CD4-positive, CD25-positive, alpha-beta regulatory T cell (primary cell): ENCODE results near the gene SCN4B. TPM values are rescaled to one million over a fixed set of nuclear protein-coding genes. Genes with fewer than 3 reads are reported as not detected.
A peak's percentile ranks its signal among the peaks of the same experiment; 100 is the strongest.

Experiments
- ATAC-seq, 2 donors: fragments of 150-1000 bp; cut with Tn5 transposase; one replicate each; pipeline ENCODE4 v1.10.0; 2021; ENCODE audit warnings: low read depth in 2 of 2, moderate number of reproducible peaks in 2 of 2, moderate library complexity in 1 of 2
- DNase-seq, 3 donors: peaks; one replicate each; pipeline versions ENCODE4 v3.0.0 to v3.0.0-alpha.2; 2012 to 2022; ENCODE audit warnings: mixed read lengths in 1 of 3
- H3K27ac ChIP-seq: one replicate; pipeline ENCODE4 v1.7.0; 2013; ENCODE audit warnings: mild to moderate bottlenecking, low read length; ENCODE audit not compliant: insufficient read depth, poor library complexity, severe bottlenecking
- H3K27me3 ChIP-seq: one replicate; pipeline ENCODE4 v1.7.0; 2013; ENCODE audit warnings: low read length; ENCODE audit not compliant: control insufficient read depth, insufficient read depth
- H3K36me3 ChIP-seq: one replicate; pipeline ENCODE4 v1.7.0; 2013; ENCODE audit warnings: mild to moderate bottlenecking, low read length, moderate library complexity; ENCODE audit not compliant: control insufficient read depth, insufficient read depth
- H3K4me1 ChIP-seq: 2 replicates; pipeline ENCODE4 v1.7.0; 2013; ENCODE audit warnings: mild to moderate bottlenecking, low read length; ENCODE audit not compliant: insufficient read depth, control insufficient read depth, poor library complexity, severe bottlenecking
- H3K4me3 ChIP-seq: one replicate; pipeline ENCODE4 v1.7.0; 2013; ENCODE audit warnings: low read depth, mild to moderate bottlenecking, low read length, moderate library complexity
- H3K9me3 ChIP-seq, 2 experiments: 1 replicate in 1 of 2; 2 replicates in 1 of 2; pipeline ENCODE4 v1.7.0; 2013; ENCODE audit warnings: low read length in 2 of 2, mild to moderate bottlenecking in 1 of 2, moderate library complexity in 1 of 2; ENCODE audit not compliant: control insufficient read depth in 2 of 2
- H3K27ac Mint-ChIP-seq, 3 donors: one replicate each; pipeline ENCODE4 v1.8.0; 2020 to 2022; ENCODE audit warnings: mild to moderate bottlenecking in 3 of 3, mixed read lengths in 3 of 3, moderate library complexity in 2 of 3
- H3K27me3 Mint-ChIP-seq: one replicate; pipeline ENCODE4 v1.8.0; 2022; ENCODE audit warnings: mild to moderate bottlenecking, mixed read lengths
- H3K36me3 Mint-ChIP-seq: one replicate; pipeline ENCODE4 v1.8.0; 2020; ENCODE audit warnings: mixed read lengths
- H3K4me1 Mint-ChIP-seq, 4 donors: one replicate each; pipeline ENCODE4 v1.8.0; 2020 to 2022; ENCODE audit warnings: mixed read lengths in 4 of 4, mild to moderate bottlenecking in 1 of 4
- H3K4me3 Mint-ChIP-seq, 4 donors: one replicate each; pipeline ENCODE4 v1.8.0; 2020 to 2022; ENCODE audit warnings: mild to moderate bottlenecking in 4 of 4, mixed read lengths in 4 of 4, moderate library complexity in 3 of 4
- H3K9me3 Mint-ChIP-seq, 7 donors: one replicate each; pipeline ENCODE4 v1.8.0; 2020 to 2022; ENCODE audit warnings: mixed read lengths in 7 of 7, mild to moderate bottlenecking in 3 of 7, moderate library complexity in 2 of 7
- polyA plus RNA-seq, 4 donors: library from polyadenylated mRNA; unstranded; fragments of 300-500 nt; fragmentation: Illumina TruSeq; gene quantifications; one replicate each; pipeline ENCODE4 v1.2.3, GENCODE V29; 2021
- total RNA-seq: library from RNA; stranded (reverse); gene quantifications from one replicate; pipeline ENCODE4 v1.2.3, GENCODE V29; 2022

The SCN4B gene
- total and polyA plus RNA-seq, 5 donors from 2014 or later = not detected

GRCh38 chr11:118115048-118115447 lies 37.6 kb downstream of the SCN4B start:
- Histone ChIP-seq H3K4me3 (no peak overlapping the region), H3K9me3 (no peaks in the 10 kb centered on the region), H3K4me1 (no peaks in the 10 kb centered on the region), H3K36me3 (no peaks in the 10 kb centered on the region), H3K27ac (no peak overlapping the region), H3K27me3 (peaks cover 4% of the 10 kb centered on the region)
- H3K4me1 Mint-ChIP-seq = no peaks in the 10 kb centered on the region
- H3K27ac Mint-ChIP-seq = no peak overlapping the region
- peaks cover 40% of the 10 kb centered on the region for H3K27me3 Mint-ChIP-seq
- no peaks in the 10 kb centered on the region for H3K9me3 Mint-ChIP-seq
- DNase-seq (peak in 1 of 3 donors; percentile 49), ATAC-seq (peak in 1 of 2 donors; percentile 61)
- H3K36me3 Mint-ChIP-seq = no peaks in the 10 kb centered on the region
- no peak overlapping the region for H3K4me3 Mint-ChIP-seq

- ATAC-seq = no peak
- no peak overlapping the region for H3K27ac Mint-ChIP-seq
Observed at GRCh38 chr11:118114266-118114665, 38.4 kb downstream of the SCN4B start.

GRCh38 chr11:118112711-118113430 lies 39.8 kb downstream of the SCN4B start:
- no peaks in the 10 kb centered on the region for H3K9me3 ChIP-seq
- Mint-ChIP-seq H3K4me1 (no peaks in the 10 kb centered on the region), H3K9me3 (peaks cover 0 to 1% (median 0%) of the 10 kb centered on the region in 7 donors), H3K4me3 (no peak overlapping the region), H3K36me3 (no peaks in the 10 kb centered on the region), H3K27me3 (peaks cover 20% of the 10 kb centered on the region), H3K27ac (no peak overlapping the region)
- H3K27ac ChIP-seq = no peak overlapping the region
- ATAC-seq (no peak), DNase-seq (no peak)
- no peak overlapping the region for H3K4me3 ChIP-seq
- no peaks in the 10 kb centered on the region for H3K4me1 ChIP-seq
- H3K27me3 ChIP-seq = no peaks in the 10 kb centered on the region
- H3K36me3 ChIP-seq = no peaks in the 10 kb centered on the region

More at GRCh38 chr11:118114266-118114665, 38.4 kb downstream of the SCN4B start:
- Histone ChIP-seq H3K27me3 (peaks cover 4% of the 10 kb centered on the region), H3K4me3 (no peak overlapping the region), H3K27ac (no peak overlapping the region), H3K9me3 (no peaks in the 10 kb centered on the region), H3K4me1 (no peaks in the 10 kb centered on the region), H3K36me3 (no peaks in the 10 kb centered on the region)
- Mint-ChIP-seq H3K27me3 (peaks cover 34% of the 10 kb centered on the region), H3K36me3 (no peaks in the 10 kb centered on the region), H3K4me1 (no peaks in the 10 kb centered on the region), H3K9me3 (no peaks in the 10 kb centered on the region), H3K4me3 (no peak overlapping the region)
- DNase-seq = peak in 1 of 3 donors; percentile 7

- no peak for DNase-seq
- no peaks in the 10 kb centered on the region for H3K4me1 ChIP-seq
- H3K36me3 ChIP-seq = no peaks in the 10 kb centered on the region
- H3K4me1 Mint-ChIP-seq = no peaks in the 10 kb centered on the region
- peak overlapping the region in 1 of 3 donors; percentile 51 for H3K27ac Mint-ChIP-seq
- no peaks in the 10 kb centered on the region for H3K9me3 ChIP-seq
- ATAC-seq = no peak
- no peak overlapping the region for H3K27ac ChIP-seq
- no peak overlapping the region for H3K4me3 ChIP-seq
- H3K36me3 Mint-ChIP-seq = no peaks in the 10 kb centered on the region
- peaks cover 12% of the 10 kb centered on the region for H3K27me3 Mint-ChIP-seq
- peaks cover 0 to 1% (median 0%) of the 10 kb centered on the region in 7 donors for H3K9me3 Mint-ChIP-seq
- no peaks in the 10 kb centered on the region for H3K27me3 ChIP-seq
- no peak overlapping the region for H3K4me3 Mint-ChIP-seq
Observed at GRCh38 chr11:118111744-118112035, 40.9 kb downstream of the SCN4B start.

- Histone ChIP-seq H3K27me3 (no peaks in the 10 kb centered on the region), H3K9me3 (no peaks in the 10 kb centered on the region), H3K4me3 (no peak overlapping the region), H3K36me3 (no peaks in the 10 kb centered on the region), H3K4me1 (no peaks in the 10 kb centered on the region), H3K27ac (no peak overlapping the region)
- ATAC-seq (no peak), DNase-seq (no peak)
- Mint-ChIP-seq H3K36me3 (no peaks in the 10 kb centered on the region), H3K27me3 (peaks cover 12% of the 10 kb centered on the region), H3K27ac (peak overlapping the region in 1 of 3 donors; percentile 5), H3K9me3 (peaks cover 0 to 1% (median 0%) of the 10 kb centered on the region in 7 donors), H3K4me3 (no peak overlapping the region), H3K4me1 (no peaks in the 10 kb centered on the region)
Observed at GRCh38 chr11:118111019-118111743, 41.4 kb downstream of the SCN4B start.

- Mint-ChIP-seq H3K4me1 (no peaks in the 10 kb centered on the region), H3K4me3 (no peak overlapping the region), H3K27ac (no peak overlapping the region), H3K36me3 (no peaks in the 10 kb centered on the region), H3K9me3 (peaks cover 0 to 1% (median 0%) of the 10 kb centered on the region in 7 donors), H3K27me3 (peaks cover 12% of the 10 kb centered on the region)
- H3K36me3 ChIP-seq = no peaks in the 10 kb centered on the region
- no peak overlapping the region for H3K27ac ChIP-seq
- no peak for DNase-seq
- no peak for ATAC-seq
- no peaks in the 10 kb centered on the region for H3K9me3 ChIP-seq
- no peaks in the 10 kb centered on the region for H3K27me3 ChIP-seq
- no peaks in the 10 kb centered on the region for H3K4me1 ChIP-seq
- no peak overlapping the region for H3K4me3 ChIP-seq
Observed at GRCh38 chr11:118109231-118109630, 43.4 kb downstream of the SCN4B start.

GRCh38 chr11:118108513-118108912 lies 44.1 kb downstream of the SCN4B start:
- no peak overlapping the region for H3K4me3 ChIP-seq
- Mint-ChIP-seq H3K27ac (no peak overlapping the region), H3K9me3 (peaks cover 0 to 4% (median 0%) of the 10 kb centered on the region in 7 donors), H3K4me1 (no peaks in the 10 kb centered on the region), H3K27me3 (peaks cover 10% of the 10 kb centered on the region), H3K4me3 (no peak overlapping the region), H3K36me3 (no peaks in the 10 kb centered on the region)
- no peak overlapping the region for H3K27ac ChIP-seq
- H3K27me3 ChIP-seq = no peaks in the 10 kb centered on the region
- no peaks in the 10 kb centered on the region for H3K36me3 ChIP-seq
- ATAC-seq (no peak), DNase-seq (no peak)
- no peaks in the 10 kb centered on the region for H3K4me1 ChIP-seq
- no peaks in the 10 kb centered on the region for H3K9me3 ChIP-seq
